Cardiac fibroblast (primary cell): ENCODE measurements around the gene HOXC12.

ENCODE experiments used
- DNase-seq, 2 donors: peaks; one replicate each; pipeline versions ENCODE4 v3.0.0 to v3.0.0-alpha.2; 2010; ENCODE audit warnings: low read depth in 2 of 2
- H3K4me3 ChIP-seq, 2 donors: replicated peaks in 1 of 2; 1 replicate in 1 of 2; 2 replicates in 1 of 2; pipeline ENCODE4 v1.5.1; 2011; ENCODE audit warnings: low read depth in 2 of 2, low read length in 2 of 2, mild to moderate bottlenecking in 2 of 2, moderate library complexity in 1 of 2
- TF ChIP-seq, protein P1 (sequence below): IDR thresholded peaks from one replicate; pipeline ENCODE4 v1.5.1; 2011; ENCODE audit warnings: low read depth, mild to moderate bottlenecking, low read length, inconsistent platforms

HOXC12 gene

DNA sequence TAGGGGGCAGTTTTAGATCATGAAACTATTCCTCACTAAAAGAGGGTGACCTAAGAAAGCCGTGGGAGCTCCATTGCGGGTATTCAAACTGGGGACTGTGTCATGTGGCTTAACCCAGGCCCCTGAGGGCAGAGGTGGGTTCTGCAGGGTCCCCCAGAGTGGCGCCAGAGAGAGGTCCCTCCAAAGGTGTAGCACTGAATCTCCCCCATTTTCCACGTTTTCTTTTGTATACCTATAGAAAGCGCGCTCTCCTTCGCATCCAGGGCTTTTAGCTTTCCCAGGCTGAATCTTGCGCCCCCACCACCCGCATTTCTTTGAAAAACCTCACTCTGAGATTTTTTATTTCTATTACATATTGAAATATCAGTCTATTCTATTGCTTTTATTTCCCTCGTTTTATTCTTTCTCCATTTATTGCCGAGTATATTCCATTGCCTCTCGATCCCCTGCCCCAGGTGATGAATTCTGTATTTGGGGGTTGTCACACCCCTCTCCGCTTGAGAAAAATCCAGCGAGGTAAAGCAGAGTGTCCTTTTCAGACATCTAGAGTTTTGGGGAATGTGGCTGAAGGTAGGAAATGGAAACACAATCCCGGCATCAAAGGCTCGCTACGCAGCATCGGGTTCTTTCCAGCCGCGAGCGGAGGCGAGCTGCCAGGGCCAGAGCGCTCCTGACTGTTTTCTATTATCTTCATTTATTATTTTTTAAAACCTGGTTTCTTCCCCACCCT, 16.9 kb upstream of the HOXC12 start:
- H3K4me3 ChIP-seq = no peak overlapping the region
- DNase-seq = no peak
- TF ChIP-seq, protein P1, sequence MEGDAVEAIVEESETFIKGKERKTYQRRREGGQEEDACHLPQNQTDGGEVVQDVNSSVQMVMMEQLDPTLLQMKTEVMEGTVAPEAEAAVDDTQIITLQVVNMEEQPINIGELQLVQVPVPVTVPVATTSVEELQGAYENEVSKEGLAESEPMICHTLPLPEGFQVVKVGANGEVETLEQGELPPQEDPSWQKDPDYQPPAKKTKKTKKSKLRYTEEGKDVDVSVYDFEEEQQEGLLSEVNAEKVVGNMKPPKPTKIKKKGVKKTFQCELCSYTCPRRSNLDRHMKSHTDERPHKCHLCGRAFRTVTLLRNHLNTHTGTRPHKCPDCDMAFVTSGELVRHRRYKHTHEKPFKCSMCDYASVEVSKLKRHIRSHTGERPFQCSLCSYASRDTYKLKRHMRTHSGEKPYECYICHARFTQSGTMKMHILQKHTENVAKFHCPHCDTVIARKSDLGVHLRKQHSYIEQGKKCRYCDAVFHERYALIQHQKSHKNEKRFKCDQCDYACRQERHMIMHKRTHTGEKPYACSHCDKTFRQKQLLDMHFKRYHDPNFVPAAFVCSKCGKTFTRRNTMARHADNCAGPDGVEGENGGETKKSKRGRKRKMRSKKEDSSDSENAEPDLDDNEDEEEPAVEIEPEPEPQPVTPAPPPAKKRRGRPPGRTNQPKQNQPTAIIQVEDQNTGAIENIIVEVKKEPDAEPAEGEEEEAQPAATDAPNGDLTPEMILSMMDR = no peak

DNA sequence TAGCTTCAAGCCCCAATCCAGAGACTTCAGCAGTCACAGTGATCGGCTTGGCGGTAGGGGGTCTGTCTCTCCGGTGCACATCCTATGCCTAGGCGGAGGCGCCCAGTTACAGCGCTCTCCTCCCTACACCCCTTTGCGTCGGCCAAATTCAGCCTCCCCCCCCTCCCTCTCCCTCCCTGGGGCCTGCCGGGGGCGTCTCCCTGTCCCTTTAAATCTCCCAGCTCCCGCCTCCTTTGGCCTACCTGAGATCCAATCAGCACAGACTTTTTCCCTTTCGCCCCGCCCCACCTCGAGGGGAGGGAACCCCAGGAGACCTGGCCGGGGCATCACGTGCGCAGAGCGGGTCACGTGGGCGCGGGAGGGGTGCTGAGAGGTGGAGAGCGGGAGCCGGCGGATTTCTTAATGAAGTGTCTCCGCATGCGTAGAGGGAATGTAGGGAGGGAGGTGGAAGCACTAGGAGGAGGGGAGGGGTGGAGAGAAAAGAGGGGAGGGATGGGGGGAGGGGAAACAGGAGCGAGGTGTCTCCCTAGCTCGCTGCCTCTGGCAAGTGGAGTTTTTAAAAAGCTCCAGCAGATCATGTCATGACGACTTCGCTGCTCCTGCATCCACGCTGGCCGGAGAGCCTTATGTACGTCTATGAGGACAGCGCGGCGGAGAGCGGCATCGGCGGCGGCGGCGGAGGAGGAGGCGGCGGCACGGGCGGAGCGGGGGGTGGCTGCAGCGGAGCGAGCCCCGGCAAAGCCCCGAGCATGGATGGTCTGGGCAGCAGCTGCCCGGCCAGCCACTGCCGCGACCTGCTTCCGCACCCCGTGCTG, 16.2 kb upstream of the HOXC12 start, which contains the start of gene HOXC13:
Gene HOXC13, plus strand, starts transcription at position 506 of the 815 bp plus-strand sequence. Its CDS starts 76 bp downstream, at position 582.
- H3K4me3 ChIP-seq = no peak within 1 kb of the TSS
- TF ChIP-seq, protein P1 = no peak
- peak; percentile 7 to 9 for DNase-seq

DNA sequence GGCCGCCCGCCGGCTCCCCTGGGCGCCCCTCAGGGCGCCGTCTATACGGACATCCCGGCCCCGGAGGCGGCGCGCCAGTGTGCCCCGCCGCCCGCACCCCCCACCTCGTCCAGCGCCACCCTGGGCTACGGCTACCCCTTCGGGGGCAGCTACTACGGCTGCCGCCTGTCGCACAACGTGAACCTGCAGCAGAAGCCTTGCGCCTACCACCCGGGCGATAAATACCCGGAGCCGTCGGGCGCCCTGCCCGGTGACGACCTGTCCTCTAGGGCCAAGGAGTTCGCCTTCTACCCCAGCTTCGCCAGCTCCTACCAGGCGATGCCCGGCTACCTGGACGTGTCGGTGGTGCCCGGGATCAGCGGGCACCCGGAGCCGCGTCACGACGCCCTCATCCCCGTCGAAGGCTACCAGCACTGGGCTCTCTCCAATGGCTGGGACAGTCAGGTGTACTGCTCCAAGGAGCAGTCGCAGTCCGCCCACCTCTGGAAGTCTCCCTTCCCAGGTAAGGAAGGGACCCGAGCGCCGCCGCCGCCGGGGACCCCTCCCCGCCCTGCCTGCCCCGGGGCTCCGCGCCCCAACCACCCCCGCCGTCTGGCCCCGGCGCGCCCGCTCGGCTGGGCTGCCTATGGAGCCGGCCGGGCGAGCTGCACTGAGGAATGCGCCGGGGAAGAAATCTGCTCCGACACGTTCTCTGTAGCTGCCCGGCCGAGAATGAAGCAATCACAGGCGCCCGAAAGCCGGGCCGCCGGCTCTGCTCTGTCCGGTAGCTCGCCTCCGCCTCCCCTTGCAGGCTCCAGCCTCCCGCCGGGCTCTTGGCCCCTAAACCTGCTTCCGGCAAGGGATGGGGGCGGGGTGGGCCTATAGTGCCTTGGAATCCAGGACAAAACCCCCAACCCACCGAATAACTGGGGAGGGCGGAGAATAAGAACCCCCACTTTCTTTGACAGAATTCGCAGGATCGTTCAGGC, 15.3 kb upstream of the HOXC12 start:
- TF ChIP-seq, protein P1 = no peak
- peak; percentile 8 to 27 for DNase-seq
- H3K4me3 ChIP-seq = no peak overlapping the region

DNA sequence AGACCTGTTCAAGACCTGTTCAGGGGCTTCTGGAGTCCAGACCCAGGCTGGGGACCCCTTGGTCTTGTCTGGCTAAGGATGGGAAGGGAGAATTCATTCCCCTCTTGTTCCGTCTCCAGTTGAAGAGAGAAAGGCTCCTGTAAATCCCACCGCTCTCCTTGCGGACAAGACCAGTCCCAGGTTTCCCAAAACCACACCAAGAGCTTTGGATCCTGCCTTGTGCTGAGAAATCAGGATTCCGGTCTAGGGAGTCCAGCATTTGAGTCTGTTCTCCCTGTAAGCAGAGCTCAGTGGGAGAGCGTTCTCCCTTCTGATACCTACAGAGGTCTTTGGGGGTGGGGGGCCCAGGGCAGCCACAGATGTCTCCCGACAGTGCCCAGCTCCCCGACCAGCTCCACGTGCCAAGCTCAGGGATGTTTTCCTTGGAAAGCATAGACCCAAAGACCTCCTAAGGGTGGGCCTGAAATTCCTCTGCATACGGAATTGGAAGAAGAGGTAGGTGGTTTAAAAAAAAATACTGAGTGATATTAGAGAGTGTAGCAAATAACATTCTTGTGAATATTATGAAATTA, 14.2 kb upstream of the HOXC12 start:
- TF ChIP-seq, protein P1 = no peak
- no peak for DNase-seq
- H3K4me3 ChIP-seq = no peak overlapping the region

DNA sequence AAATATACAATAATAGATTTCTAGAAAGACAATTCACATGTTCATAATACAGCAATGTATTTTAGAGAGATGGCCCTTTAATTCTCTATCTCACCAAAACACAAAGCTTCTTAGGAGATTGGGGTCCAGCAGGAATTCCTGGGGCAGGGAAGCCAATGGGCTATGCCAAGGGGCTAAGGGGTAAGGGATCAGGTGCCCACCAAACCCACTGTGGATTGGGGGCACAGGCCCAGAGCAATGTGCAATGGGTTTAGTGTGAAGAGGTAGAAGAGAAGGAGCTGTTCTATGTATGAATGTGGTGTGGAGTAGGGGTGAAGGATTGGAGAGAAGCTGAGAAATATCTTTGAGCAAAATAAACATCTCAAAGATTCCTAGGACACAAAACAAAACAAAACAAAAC, 13.5 kb upstream of the HOXC12 start:
- DNase-seq = no peak
- TF ChIP-seq, protein P1 = no peak

DNA sequence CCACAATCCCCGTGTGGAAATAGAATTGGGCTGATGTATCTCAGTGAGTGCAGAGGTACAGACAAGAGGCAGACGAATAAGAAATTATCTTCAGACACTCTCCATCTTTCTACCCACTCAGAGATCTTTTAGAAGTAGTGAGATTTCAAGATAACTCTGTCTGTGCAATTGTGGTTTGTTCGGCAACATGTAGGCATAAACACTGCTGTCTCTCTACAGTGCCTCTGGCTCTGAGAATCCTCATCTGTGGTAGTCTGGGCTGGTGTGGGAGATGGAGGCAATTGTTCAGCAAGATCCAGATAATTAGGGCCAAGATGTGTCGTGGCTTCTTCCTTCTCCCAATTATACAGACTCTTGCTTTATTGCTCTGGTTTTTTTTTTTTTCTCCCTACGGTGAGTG, 13.0 kb upstream of the HOXC12 start:
- TF ChIP-seq, protein P1 = no peak
- DNase-seq = no peak
- H3K4me3 ChIP-seq = no peak overlapping the region

More for the DNA sequence above, 13.5 kb upstream of the HOXC12 start:
- no peak overlapping the region for H3K4me3 ChIP-seq
